ENCODE results near the gene TGFBI.

GRCh38 chr5:136043551-136043950 lies 14.8 kb downstream of the TGFBI start:
- TF ChIP-seq CTCF (IDR thresholded peaks at IDR 0.05) (no peak), POLR2A (IDR thresholded peaks at IDR 0.05) (no peak)

Data from adrenal gland (tissue), 5 donors.